Measurements from ENCODE around the gene CCDC85A.

DNA sequence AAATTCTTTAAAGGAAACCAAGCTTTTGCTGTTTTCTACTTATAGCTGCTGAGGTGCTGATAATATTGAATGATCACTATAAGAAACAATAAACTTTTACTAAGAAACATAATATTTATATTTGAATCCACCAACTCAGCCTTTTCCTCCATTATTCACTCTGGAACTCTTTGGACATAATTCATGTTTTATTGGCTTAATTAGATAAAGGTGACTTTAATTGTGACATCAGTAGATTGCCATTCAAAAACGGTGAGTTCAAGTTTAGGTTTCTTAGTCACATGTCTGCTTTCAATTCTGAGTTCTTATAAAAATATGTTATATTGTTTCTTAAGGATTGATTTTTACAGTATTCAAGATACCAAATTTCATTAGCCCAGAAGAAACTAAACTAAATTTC is 24.0 kb downstream of the CCDC85A start:
- TF ChIP-seq EZH2phosphoT487 (IDR thresholded peaks at IDR 0.05; ENCODE audit: insufficient read depth, low read depth): no peak
- TF ChIP-seq EZH2 (IDR thresholded peaks at IDR 0.05; ENCODE audit: insufficient read depth, poor library complexity, severe bottlenecking): no peak
